Breast epithelium (tissue), 3 donors: ENCODE measurements around the gene ABTB2.

ENCODE experiments used
- POLR2A ChIP-seq: fragments of 450-650 bp; IDR thresholded peaks from one replicate; pipeline ENCODE4 v1.6.1; 2016; ENCODE audit warnings: antibody characterized with exemption, mild to moderate bottlenecking, moderate library complexity
- POLR2AphosphoS5 ChIP-seq, 3 donors: sonication (generic); formaldehyde crosslinking; IDR thresholded peaks; one replicate each; pipeline ENCODE4 v1.6.1; 2017; ENCODE audit warnings: antibody characterized with exemption in 3 of 3
- TF ChIP-seq, protein P1 (sequence below), 3 donors: fragments of 450-650 bp; IDR thresholded peaks; one replicate each; pipeline ENCODE4 v1.5.1; 2016 to 2017; ENCODE audit warnings: antibody characterized with exemption in 3 of 3, mild to moderate bottlenecking in 3 of 3, moderate library complexity in 3 of 3

DNA sequence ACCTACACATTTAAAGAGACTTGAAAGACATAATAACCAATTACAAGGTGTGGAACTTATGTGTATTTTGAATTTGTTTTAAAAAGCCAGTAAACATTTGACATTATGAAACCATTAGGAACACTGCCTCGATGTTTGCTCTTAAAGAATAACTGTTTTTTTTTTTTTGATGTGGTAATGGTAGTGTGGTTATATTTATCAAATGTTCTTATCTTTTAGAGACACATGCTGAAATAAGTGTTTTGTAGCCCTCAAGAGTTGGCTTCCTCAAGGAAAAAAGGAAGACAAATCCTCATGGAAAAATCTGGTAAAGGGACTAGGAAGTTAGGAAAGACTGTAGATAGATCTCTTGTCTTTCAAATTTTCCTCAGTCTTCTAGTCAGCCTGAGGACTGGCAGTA, 2.2 kb upstream of the ABTB2 start:
- TF ChIP-seq, protein P1, sequence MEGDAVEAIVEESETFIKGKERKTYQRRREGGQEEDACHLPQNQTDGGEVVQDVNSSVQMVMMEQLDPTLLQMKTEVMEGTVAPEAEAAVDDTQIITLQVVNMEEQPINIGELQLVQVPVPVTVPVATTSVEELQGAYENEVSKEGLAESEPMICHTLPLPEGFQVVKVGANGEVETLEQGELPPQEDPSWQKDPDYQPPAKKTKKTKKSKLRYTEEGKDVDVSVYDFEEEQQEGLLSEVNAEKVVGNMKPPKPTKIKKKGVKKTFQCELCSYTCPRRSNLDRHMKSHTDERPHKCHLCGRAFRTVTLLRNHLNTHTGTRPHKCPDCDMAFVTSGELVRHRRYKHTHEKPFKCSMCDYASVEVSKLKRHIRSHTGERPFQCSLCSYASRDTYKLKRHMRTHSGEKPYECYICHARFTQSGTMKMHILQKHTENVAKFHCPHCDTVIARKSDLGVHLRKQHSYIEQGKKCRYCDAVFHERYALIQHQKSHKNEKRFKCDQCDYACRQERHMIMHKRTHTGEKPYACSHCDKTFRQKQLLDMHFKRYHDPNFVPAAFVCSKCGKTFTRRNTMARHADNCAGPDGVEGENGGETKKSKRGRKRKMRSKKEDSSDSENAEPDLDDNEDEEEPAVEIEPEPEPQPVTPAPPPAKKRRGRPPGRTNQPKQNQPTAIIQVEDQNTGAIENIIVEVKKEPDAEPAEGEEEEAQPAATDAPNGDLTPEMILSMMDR (IDR thresholded peaks at IDR 0.05): no peak
- no peak for TF ChIP-seq POLR2A
- no peak for TF ChIP-seq POLR2AphosphoS5 (IDR thresholded peaks at IDR 0.05)
